NOMO-1 treated with dmso at 0.1 percent for 144 hours (cell line): ENCODE measurements around the gene PRPSAP1.

Experiments used
- DNase-seq: peaks from one replicate; lab custom pipeline; 2025; ENCODE audit not compliant: unreplicated experiment; lab: John Stamatoyannopoulos, UW

PRPSAP1 gene

GRCh38 chr17:76383546-76384221, 30.0 kb upstream of the PRPSAP1 start:
- no peak for DNase-seq

DNA sequence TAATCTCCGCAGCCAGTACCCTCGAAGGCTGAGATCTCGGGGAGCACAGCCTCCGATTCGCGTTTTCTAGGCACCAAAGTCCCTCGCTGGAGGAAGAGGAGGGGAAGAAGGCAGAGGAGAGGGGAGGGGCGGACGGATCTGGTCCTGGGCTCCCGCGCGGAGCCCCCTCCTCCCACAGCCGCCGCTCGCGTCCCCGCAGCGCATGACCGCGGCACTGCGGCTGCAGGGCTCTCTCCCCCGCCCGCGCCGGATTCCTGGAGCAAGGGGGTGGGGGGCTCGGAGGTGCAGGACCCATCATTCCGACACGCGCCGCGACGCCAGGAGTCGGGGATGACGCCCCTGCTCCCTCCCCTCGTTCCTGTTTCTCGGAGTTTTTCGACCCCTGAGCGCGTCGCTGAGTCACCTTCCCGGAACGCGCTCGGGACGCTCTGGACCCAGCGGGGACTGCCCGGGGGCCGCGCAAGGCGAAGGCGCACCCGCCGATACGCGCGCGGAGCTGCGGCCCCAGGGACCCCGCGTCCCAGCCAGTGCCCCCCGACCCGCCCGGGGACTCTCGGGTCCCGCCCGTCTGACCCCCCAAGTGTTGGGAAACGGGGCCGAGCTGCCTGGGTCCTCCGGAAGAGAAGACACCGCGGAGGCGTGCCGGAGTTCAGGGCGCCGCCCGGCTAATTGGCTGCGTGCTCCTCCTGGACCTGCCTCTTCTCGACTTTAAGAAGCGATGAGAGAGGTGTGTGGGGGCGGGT, 29.3 kb upstream of the PRPSAP1 start:
- DNase-seq, result peak; percentile 69

DNA sequence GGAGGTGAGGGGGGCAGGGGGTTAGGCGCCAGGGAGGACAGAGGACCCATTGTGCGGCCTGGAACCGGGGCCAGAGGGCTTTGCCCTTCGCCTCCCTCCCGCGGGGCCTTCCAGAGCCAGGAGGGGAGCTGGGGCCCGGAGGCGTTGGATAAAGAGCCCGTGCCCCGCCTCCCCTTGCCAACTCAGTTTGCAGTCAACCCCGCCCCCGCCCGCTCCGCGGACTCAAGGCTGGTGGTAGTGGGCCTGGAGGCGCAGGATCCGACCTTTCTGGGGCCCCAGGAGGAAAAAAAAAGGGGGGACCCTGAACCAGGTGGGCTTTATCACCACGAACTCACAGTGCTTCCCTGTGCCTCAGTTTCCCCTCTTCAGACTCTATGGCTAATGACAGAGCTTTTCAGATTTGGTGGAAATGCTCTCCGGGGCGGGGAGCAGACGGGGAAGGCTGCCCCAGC, 28.7 kb upstream of the PRPSAP1 start:
- DNase-seq, result no peak

DNA sequence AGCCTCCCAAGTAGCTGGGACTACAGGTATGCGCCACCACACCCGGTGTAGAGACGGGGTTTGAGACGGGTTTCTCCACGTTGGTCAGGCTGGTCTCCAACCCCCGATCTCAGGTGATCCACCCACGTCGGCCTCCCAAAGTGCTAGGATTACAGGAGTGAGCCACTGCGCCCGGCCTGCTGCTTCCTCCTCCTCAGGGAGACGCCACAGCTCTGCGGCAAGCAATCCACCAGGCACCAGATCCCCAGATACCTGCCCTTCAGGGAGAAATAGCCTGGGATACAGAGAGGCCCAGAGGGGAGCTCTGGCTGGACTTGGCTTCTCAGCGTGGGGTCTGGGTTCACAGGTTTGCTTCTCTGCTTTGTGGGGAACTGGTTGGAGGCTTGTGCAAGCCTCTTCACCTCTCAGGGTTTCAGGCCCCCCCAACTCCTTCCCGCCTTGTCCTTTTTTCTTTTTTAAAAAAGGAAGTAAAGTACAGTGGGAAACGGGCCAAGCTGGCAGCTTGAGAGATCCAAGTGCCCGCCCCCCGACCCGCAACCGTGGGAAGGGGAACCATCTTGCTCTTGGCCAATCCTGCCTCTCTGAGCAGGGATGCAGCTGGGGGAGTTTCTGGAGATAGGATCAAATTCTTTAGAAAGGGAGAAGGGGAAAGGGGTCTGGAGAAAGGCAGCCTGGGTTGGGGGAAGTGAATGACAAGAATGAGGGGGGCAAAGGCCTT, 28.1 kb upstream of the PRPSAP1 start:
- DNase-seq, result peak; percentile 61

GRCh38 chr17:76379646-76380376, 26.1 kb upstream of the PRPSAP1 start:
- no peak for DNase-seq

DNA sequence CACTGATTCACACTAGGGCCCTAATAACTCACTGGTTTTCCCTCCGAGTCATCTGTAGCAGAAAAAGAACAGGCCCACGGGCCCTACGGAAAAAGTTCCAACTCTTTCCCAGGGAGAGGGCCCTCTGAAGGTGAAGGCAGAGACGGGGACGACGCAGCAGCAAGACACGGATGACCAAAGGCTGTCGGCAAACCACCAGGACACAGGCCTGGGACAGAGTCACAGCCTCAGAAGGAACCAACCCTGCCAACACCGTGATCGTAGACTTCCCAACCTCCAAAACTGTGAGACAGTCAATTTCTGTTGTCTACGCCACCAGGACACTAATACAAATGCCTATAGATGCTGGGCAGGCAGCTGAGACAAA, 25.5 kb upstream of the PRPSAP1 start:
- no peak for DNase-seq

DNA sequence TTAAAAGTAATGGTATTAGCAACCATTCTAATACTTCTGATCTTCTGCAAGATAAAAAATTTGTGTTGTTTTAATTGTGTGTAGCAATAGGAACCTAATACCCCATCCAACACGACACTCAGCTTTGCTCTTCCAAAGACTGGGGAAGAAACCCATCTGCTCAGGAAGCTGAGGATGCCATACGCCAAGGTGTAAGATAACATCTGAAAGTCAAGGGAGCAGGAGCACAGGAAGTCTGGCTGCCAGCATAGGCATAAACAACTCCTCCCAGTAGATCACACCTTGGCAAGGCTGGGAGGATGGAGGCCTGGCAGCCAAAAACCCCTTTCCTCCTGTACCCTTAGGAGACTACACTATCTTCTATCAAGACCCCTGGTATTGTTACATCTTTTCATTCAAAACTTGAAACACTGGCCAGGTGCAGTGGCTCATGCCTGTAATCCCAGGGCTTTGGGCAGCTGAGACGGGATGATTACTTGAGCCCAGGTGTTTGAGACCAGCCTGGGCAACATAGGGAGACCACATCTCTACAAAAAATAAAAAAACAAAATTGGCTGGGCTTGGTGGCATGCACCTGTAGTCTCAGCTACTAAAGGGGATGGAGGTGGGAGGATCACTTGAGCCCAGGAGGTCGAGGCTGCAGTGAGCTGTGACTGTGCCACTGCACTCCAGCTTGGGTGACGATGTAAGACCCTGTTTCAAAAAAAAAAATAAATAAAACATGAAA, 25.0 kb upstream of the PRPSAP1 start:
- no peak for DNase-seq

DNA sequence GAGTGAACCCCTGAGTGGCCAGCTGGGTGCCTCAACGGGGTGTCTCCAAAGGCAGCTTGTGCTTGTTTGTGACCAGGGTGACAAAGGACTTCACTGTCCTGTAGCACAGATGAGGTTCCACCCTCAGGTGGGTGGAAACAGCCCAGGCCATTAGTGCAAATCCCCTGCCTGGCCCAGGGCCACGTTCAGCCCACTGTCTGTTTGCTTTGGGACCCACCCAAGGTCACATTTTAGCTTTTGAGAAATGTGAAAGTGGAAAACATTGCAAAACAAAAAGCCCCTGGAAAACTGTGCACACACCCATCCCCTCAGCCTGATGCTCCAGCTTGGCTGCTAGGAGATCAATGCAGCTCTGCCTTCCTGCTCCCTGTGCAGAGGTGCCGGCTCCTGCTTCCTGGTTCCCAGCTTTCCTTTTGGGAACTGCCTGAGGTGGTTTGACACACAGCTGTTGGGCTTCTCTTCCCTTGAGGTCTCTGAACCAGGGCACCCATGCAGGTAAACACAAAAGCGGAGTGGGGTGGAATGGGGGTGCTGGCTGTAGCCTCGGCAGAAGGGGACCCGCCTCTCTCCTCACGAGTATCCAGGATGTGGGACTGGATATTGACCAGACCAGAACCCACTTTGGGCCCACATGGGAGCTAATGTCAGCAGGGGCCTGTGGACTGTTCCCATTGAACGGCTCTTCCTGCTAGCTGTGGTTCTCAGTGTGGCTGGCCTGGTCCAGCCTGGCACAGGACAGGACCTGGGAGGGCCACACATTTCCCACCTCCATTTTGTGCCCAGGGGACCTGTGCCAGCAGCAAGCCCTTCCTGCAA, 22.8 kb upstream of the PRPSAP1 start:
- DNase-seq, result no peak

GRCh38 chr17:76371656-76372628, 18.2 kb upstream of the PRPSAP1 start:
- DNase-seq, result no peak

GRCh38 chr17:76370261-76370993, 16.7 kb upstream of the PRPSAP1 start:
- no peak for DNase-seq

GRCh38 chr17:76369804-76370203, 16.1 kb upstream of the PRPSAP1 start:
- no peak for DNase-seq

DNA sequence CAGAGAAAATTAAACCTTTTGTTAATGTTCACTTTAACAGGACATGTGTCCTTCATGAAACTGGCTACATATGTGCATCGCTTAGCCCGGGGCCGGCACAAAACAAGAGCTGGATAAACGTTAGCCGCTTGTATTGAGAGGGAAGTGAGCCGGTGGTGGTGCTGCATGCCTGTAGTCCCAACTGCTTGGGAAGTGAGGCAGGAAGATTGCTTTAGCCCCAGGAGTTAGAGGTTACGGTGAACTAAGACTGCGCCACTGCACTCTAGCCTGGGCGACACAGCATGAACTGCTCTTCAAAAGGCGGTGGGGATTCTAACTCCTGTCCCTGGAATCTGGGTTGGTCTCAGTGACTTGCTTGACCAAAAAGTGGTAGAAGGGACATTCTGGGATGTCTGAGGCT, 15.7 kb upstream of the PRPSAP1 start:
- DNase-seq, result no peak

DNA sequence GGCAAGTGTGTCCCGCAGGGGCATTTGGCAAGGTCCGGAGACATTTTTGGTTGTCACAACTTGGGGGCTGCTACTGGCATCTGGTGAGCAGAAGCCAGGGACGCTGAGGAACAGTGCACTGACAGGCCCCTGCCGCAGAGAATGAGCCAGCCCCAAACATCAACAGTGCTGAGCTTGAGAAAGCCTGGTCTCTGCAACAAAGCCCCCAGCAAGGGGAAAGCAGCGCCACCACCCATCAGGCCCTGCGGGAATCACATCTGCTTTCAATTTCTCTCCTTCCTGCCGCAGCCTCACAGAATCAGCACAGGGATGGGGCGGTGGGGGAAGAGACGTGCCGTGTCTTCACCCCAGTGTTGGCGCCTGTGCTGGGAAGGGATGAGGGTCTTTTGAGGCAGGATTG, 14.8 kb upstream of the PRPSAP1 start:
- DNase-seq, result no peak

- DNase-seq, result no peak
These were observed 13.9 kb upstream of the PRPSAP1 start for GRCh38 chr17:76367642-76368041.

- no peak for DNase-seq
These were observed 12.5 kb upstream of the PRPSAP1 start for GRCh38 chr17:76366247-76366646.

DNA sequence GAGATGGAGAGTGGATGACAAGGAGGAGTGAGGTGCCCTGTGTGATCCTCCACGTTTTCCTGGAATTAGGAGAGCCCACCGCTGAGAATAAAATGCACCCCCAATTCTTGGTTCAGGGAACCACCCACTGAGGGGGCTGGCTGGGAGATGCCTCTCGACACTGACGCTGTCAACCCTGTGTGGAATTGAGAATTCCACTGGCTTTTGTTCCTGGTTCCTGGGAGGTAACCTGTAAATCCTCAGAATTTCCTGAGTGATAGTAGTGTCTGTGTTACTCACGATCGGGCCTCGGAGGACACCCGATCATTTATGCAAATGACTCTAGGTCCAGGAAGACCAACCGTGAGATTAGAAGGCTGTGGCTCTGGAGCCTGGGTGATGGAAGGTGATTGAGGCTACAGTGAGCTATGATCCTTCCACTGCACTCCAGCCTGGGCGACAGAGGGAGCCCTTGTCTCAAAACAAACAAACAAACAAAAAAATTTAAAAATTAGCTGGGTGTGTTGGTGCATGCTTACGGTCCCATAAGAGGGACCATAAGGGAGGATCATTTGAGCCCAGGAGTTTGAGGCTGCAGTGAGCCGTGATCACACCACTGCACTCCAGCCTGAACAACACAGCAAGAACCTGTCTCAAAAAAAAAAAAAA, 11.7 kb upstream of the PRPSAP1 start:
- no peak for DNase-seq

DNA sequence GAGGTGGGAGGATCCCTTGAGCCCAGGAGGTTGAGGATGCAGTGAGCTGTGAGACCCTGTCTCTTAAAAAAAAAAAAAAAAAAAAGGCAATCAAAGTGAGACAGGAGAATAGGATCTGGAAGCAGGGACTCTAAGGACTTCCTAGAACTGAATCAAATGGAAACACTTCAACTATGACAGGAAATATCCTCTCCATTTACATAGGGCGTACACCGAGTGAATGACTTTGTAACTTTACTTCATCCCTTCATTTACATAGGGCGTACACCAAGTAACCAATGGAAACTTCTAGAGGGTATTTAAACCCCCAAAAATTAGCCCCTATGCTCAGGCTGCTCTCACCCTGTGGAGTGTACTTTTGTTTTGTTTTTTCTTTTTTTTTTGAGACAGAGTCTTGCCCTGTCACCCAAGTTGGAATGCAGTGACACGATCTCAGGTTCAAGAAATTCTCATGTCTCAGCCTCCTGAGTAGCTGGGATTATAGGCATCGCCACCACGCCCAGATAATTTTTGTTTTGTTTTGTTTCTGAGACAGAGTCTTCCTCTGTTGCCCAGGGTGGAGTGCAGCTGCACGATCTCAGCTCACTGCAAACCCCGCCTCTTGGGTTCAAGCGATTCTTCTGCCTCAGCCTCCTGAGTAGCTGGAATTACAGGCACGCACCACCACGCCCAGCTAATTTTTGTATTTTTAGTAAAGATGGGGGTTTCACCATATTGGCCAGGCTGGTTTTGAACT, 9.6 kb upstream of the PRPSAP1 start:
- DNase-seq, result no peak
